Measurements from ENCODE around the gene ACVR1C. TPM values are rescaled to one million over a fixed set of nuclear protein-coding genes. Genes with fewer than 3 reads are reported as not detected.

The ACVR1C gene
- polyA plus RNA-seq, 1 experiment: 0.04 TPM

DNA sequence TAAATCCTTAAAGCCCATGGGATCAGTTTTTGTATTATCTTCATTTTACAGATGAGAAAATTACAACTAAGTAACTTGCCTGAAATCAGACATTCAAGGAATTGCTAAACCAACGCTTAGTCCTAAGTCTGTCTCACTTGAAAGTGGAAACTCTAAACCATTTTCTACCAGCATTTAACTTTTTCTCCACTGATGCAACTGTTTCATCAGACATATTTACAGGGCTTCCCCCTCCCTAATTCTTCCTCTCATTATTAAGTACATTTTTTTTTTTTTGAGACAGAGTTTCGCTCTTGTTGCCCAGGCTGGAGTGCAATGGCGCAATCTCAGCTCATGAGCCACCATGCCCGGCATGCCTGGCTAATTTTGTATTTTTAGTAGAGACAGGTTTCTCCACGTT, 88.6 kb downstream of the ACVR1C start:
- Histone ChIP-seq H3K4me3 (ENCODE audit: low read depth, low read length) (no peak overlapping the region), H3K27me3 (ENCODE audit: control insufficient read depth, insufficient read depth, low read length) (no peaks in the 10 kb centered on the region), H3K36me3 (ENCODE audit: control insufficient read depth, insufficient read depth, low read length) (no peaks in the 10 kb centered on the region)
- ChIA-PET CTCF (no interaction called here), POLR2A (no interaction called here)
- no peak for DNase-seq (ENCODE audit: low read depth)
- TF ChIP-seq CTCF (IDR thresholded peaks at IDR 0.05; ENCODE audit: insufficient read depth, low read depth, low read length): no peak

DNA sequence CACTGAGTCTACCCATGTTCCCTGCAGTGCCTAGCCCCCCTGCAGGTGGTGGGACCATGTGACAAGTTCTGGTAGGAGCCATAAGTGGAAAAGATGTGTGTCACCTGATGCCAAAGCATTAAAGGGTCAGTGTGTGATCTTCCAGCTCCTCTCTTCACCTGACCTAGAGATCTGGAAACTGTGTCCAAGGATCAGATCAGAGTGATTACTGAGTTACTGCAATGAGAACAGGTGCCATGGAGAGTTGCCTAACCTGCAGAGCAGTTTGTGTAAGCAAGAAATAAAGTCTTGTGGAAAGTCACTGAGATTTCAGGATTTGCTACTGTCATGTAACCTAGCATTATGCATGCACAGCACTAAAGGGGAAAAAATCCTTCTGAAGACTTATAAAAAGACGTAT, 90.6 kb downstream of the ACVR1C start:
- POLR2A ChIA-PET: no interaction called here

DNA sequence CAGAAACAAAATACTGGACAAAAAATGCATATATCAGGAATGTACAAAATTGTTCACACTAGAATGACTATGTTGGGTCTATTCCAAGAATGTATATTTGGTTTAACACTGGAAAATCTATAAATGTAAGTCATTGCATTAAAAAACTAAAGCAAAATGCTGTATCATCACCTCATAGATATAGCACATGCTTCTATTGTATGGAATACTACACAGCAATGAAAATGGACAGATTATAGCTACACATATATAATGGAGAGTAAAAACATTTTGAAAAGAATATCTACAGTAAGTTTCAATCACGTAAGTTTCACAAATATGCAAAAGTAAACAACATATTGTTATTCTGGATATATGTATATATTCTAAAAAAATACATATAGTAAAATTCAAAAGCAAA, 91.8 kb downstream of the ACVR1C start:
- ChIA-PET CTCF (no interaction called here), POLR2A (no interaction called here)
- no peak overlapping the region for H3K4me3 ChIP-seq (ENCODE audit: low read depth, low read length)
- no peak for DNase-seq (ENCODE audit: low read depth)
- H3K27me3 ChIP-seq (ENCODE audit: control insufficient read depth, insufficient read depth, low read length): no peaks in the 10 kb centered on the region
- H3K36me3 ChIP-seq (ENCODE audit: control insufficient read depth, insufficient read depth, low read length): no peaks in the 10 kb centered on the region
- no peak for TF ChIP-seq CTCF (IDR thresholded peaks at IDR 0.05; ENCODE audit: insufficient read depth, low read depth, low read length)

More for the DNA sequence above, 90.6 kb downstream of the ACVR1C start:
- no peaks in the 10 kb centered on the region for H3K36me3 ChIP-seq (ENCODE audit: control insufficient read depth, insufficient read depth, low read length)
- H3K4me3 ChIP-seq (ENCODE audit: low read depth, low read length): no peak overlapping the region
- no peak for DNase-seq (ENCODE audit: low read depth)
- no peaks in the 10 kb centered on the region for H3K27me3 ChIP-seq (ENCODE audit: control insufficient read depth, insufficient read depth, low read length)
- TF ChIP-seq CTCF (IDR thresholded peaks at IDR 0.05; ENCODE audit: insufficient read depth, low read depth, low read length): no peak
- CTCF ChIA-PET: interaction anchor here (0.8 kb wide), 1 partner anchor 34 kb away, joined by 3 read pairs; no protein-coding TSS in a partner anchor

GRCh38 chr2:157528963-157529751, 99.5 kb downstream of the ACVR1C start:
- ChIA-PET CTCF (interaction anchor here (0.6 kb wide), 1 partner anchor 12 kb away, joined by 3 read pairs; no protein-coding TSS in a partner anchor), POLR2A (no interaction called here)
- no peak overlapping the region for H3K4me3 ChIP-seq (ENCODE audit: low read depth, low read length)
- H3K36me3 ChIP-seq (ENCODE audit: control insufficient read depth, insufficient read depth, low read length): no peaks in the 10 kb centered on the region
- DNase-seq (ENCODE audit: low read depth): no peak
- H3K27me3 ChIP-seq (ENCODE audit: control insufficient read depth, insufficient read depth, low read length): no peaks in the 10 kb centered on the region; the same call in 1 of the 2 replicates
- no peak for TF ChIP-seq CTCF (IDR thresholded peaks at IDR 0.05; ENCODE audit: insufficient read depth, low read depth, low read length)

- DNase-seq (ENCODE audit: low read depth): no peak
- Histone ChIP-seq H3K4me3 (ENCODE audit: low read depth, low read length) (no peak overlapping the region), H3K27me3 (ENCODE audit: control insufficient read depth, insufficient read depth, low read length) (no peaks in the 10 kb centered on the region; the same call in 1 of the 2 replicates), H3K36me3 (ENCODE audit: control insufficient read depth, insufficient read depth, low read length) (no peaks in the 10 kb centered on the region)
- POLR2A ChIA-PET: no interaction called here
- no peak for TF ChIP-seq CTCF (IDR thresholded peaks at IDR 0.05; ENCODE audit: insufficient read depth, low read depth, low read length)
- CTCF ChIA-PET: interaction anchor here (0.6 kb wide), 1 partner anchor 33 kb away, joined by 3 read pairs; no protein-coding TSS in a partner anchor
Measured at GRCh38 chr2:157526070-157526469, 102.6 kb downstream of the ACVR1C start.

Data from BJ (cell line).